HUES6 (cell line): ENCODE results near the gene TSHZ3.

ENCODE experiments used
- H3K27ac ChIP-seq: 2 replicates; pipeline ENCODE4 v1.7.0; 2013; ENCODE audit warnings: low read depth, mild to moderate bottlenecking, low read length, inconsistent platforms
- H3K27me3 ChIP-seq: 2 replicates; pipeline ENCODE4 v1.6.1; 2013; ENCODE audit warnings: low read length; ENCODE audit not compliant: control insufficient read depth, insufficient read depth
- H3K36me3 ChIP-seq: 2 replicates; pipeline ENCODE4 v1.6.1; 2013; ENCODE audit warnings: low read length; ENCODE audit not compliant: control insufficient read depth, insufficient read depth
- H3K4me1 ChIP-seq: 2 replicates; pipeline ENCODE4 v1.6.1; 2013; ENCODE audit warnings: low read length; ENCODE audit not compliant: control insufficient read depth, insufficient read depth
- H3K4me3 ChIP-seq: 2 replicates; pipeline ENCODE4 v1.5.1; 2013; ENCODE audit warnings: low read depth, low read length
- H3K9ac ChIP-seq: one replicate; pipeline ENCODE4 v1.6.1; 2013; ENCODE audit warnings: mild to moderate bottlenecking, low read length
- H3K9me3 ChIP-seq: 2 replicates; pipeline ENCODE4 v1.6.1; 2013; ENCODE audit warnings: low read depth, low read length; ENCODE audit not compliant: control insufficient read depth, insufficient read depth

Gene TSHZ3

DNA sequence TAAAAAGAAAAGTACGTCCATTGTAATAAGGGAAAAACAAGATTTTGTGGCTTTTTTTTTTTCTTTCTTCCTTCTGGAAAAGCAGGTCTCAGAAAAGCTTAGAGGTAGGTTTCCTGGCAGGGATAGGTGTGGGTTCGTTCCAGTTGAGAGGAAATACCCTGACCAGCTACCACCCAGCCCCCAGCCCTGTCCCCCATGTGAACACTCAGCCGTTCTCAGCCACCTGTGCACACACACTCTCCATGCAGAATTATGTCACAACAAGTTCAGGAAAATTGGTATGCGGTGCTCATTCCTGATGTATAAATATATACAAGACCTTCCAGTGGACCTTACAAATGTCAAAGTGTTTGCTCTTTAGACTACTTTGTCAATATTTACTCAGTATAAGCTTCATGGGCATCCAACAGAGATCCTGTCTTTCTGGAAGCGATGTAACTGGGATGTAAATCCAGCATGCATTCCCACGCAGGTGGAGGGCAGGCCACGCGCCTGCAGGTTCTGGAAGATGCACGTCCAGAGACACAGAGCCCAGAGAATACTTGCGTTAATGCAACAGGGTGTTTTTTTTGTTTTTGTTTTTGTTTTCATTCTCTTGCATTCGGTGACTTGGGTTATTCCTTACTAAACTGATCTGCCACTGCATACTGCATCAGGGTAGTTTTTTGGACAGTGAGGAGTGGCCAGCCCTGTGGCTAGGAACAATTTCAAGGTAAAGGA, 68.8 kb downstream of the TSHZ3 start:
- Histone ChIP-seq H3K36me3 (peaks cover 15% of the 10 kb centered on the region), H3K27me3 (no peaks in the 10 kb centered on the region), H3K9me3 (no peaks in the 10 kb centered on the region), H3K4me3 (no peak overlapping the region), H3K9ac (no peak overlapping the region), H3K4me1 (0 out of 2 replicates have a peak, but pooled peaks cover 2% of the 10 kb centered on the region), H3K27ac (no peak overlapping the region)

DNA sequence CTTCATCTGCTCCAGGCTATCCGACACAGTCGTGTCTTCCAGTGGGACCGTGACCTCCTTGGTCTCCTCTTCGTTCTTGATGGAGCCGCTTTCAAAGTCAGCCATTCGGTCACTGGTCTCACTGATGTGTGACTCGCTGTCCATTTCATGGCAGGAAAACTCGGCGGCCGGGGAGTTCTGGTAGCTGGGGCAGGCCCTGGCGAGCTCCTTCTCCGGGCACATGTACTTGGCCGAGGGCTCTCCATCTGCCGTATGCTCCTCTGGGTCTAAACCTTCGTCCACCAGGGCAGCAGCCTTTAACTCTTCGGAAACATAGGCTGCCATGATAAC, 69.8 kb downstream of the TSHZ3 start:
- H3K27me3 ChIP-seq, result no peaks in the 10 kb centered on the region
- H3K27ac ChIP-seq, result no peak overlapping the region
- H3K9me3 ChIP-seq, result no peaks in the 10 kb centered on the region
- 0 out of 2 replicates have a peak, but pooled peaks cover 2% of the 10 kb centered on the region for H3K4me1 ChIP-seq
- no peak overlapping the region for H3K4me3 ChIP-seq
- no peak overlapping the region for H3K9ac ChIP-seq
- peaks cover 15% of the 10 kb centered on the region for H3K36me3 ChIP-seq

DNA sequence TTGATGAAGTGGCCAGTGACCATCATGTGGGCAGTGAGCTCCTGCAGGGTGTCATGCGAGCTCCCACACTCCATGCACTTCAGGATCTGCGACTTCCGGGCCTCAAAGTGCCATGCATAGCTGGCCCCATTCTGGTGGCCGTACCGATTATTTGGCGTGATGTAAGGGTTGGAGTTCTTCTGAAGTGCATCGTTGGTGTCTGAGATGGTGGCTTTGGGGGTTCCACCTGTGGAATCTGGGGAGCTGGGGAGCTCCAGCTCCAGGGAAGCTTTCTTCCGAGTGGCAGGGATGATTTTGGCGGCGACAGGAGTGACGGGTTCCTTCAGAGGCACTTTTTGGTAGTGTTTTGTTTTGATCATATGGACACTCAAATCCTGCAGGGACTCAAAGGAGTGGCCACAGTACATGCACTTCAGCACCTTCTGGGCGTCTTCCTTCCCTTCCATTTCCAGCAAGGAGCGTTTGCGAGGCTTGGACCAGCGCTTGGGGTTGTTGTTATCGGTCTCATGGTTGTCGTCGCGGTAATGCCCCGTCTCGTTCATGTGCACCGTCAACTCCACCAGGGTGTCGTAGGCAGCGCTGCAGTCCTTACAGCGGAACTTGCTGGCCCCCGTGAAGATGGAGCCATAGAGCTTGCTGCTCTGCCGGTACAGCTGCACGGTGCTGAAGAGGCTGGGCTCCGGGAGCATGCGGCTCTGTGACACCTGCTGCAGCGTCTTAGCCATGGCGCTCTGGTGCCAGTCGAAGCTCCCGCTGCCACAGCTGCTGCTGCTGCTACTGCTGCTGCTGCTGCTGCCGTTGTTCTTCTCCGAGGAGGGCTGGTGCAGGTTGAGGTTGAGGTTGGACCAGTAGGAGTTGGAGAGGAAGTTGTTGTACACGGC, 70.4 kb downstream of the TSHZ3 start:
- H3K27me3 ChIP-seq, result no peaks in the 10 kb centered on the region
- no peaks in the 10 kb centered on the region for H3K9me3 ChIP-seq
- H3K4me3 ChIP-seq, result no peak overlapping the region
- H3K4me1 ChIP-seq, result 0 out of 2 replicates have a peak, but pooled peaks cover 2% of the 10 kb centered on the region
- H3K36me3 ChIP-seq, result peaks cover 15% of the 10 kb centered on the region
- no peak overlapping the region for H3K27ac ChIP-seq
- H3K9ac ChIP-seq, result no peak overlapping the region

DNA sequence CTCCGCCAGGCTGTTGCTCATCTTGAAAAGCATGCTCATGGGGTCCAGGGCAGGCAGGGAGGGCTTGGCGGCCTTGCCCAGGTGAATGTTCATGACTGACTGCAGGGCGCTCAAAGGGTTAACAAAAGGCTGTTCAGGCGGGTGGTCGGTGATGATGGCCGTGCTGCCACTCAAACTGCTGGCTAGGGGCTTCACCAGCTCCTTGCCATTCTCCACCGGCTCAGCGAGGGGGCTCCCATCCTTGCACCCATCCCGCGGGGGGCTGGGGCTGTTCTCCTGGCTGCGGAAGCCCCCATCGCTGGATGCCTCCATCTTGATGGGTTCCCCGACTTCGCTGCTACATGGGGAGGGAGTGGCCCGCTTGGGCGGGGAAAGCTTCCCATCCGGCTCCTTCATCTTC, 71.7 kb downstream of the TSHZ3 start:
- Histone ChIP-seq H3K36me3 (peaks cover 15% of the 10 kb centered on the region), H3K27ac (no peak overlapping the region), H3K9ac (no peak overlapping the region), H3K4me3 (no peak overlapping the region), H3K9me3 (no peaks in the 10 kb centered on the region), H3K4me1 (0 out of 2 replicates have a peak, but pooled peaks cover 2% of the 10 kb centered on the region), H3K27me3 (no peaks in the 10 kb centered on the region)

DNA sequence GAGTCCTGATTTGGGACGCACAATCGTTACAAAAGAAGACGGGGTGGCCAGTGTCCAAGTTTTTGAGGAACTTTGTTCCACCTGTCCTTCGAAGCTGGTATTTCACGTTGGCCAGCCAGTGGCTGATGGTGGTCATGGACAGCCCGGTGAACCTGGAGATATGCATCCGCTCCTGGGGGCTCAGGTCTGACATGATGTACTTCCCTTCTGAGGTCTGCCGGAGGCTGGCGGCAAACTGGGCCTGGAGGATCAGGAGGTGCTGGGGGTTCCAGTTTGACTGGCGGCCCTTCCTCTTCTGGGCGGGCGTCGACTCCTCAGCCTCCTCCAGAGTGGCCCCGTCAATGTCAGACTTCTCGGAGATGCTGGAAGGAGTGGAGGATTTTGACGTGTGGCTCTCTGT, 72.4 kb downstream of the TSHZ3 start:
- Histone ChIP-seq H3K9me3 (no peaks in the 10 kb centered on the region), H3K4me1 (0 out of 2 replicates have a peak, but pooled peaks cover 2% of the 10 kb centered on the region), H3K27me3 (no peaks in the 10 kb centered on the region), H3K27ac (no peak overlapping the region), H3K36me3 (peaks cover 15% of the 10 kb centered on the region), H3K4me3 (no peak overlapping the region), H3K9ac (no peak overlapping the region)

DNA sequence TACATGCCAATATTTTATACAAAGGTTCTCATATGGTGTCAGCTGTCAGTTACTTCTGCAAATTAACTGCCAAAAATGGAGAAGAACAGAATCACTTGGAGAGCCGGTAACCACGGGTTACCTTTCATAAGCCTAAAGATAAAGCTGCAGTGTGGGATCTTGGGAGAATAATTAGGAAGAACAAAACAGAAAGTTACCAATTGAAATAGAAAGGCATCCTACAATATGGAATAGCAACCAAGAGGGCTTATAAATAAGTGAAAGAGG, 74.2 kb downstream of the TSHZ3 start:
- Histone ChIP-seq H3K4me3 (no peak overlapping the region), H3K9ac (no peak overlapping the region), H3K27me3 (no peaks in the 10 kb centered on the region), H3K27ac (no peak overlapping the region), H3K4me1 (no peaks in the 10 kb centered on the region), H3K36me3 (peaks cover 15% of the 10 kb centered on the region), H3K9me3 (no peaks in the 10 kb centered on the region)

DNA sequence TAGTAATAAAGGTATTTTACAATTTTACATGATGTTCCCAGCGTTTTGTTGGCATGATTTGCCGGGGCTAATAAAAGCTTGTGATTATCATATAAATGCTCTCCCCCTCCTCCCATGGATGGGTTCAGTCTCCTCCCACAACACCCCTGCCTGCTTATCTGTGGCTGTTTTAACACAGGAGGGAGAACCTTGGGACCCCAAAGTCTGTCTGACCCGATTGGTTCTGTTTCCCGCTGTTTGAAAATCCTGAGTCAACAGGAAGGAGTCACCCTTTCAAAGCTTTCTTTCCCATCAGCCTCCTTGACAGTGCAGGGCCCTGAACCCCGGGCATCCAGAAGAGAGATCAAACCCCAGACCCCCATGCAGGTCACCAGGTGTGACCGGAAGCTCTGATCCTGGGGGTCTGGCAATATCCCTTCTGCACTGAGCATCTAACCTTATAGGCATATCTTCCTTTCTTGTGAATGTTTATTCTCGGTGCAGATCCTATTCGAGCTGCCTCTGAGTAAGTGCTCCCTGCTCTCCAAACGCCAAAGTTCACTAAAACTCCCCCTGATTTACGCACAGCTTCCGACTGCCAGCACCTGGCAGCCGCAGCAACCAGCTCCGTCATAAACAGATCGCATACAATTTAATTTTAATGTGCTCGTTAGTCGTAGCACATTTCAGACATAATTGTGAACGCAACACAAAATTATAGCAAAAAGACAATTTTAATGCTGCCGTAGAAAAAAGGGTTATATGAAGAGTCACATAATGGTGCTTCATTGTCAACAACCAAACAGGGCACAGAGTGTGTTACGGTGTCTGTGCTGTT, 74.8 kb downstream of the TSHZ3 start:
- no peak overlapping the region for H3K27ac ChIP-seq

DNA sequence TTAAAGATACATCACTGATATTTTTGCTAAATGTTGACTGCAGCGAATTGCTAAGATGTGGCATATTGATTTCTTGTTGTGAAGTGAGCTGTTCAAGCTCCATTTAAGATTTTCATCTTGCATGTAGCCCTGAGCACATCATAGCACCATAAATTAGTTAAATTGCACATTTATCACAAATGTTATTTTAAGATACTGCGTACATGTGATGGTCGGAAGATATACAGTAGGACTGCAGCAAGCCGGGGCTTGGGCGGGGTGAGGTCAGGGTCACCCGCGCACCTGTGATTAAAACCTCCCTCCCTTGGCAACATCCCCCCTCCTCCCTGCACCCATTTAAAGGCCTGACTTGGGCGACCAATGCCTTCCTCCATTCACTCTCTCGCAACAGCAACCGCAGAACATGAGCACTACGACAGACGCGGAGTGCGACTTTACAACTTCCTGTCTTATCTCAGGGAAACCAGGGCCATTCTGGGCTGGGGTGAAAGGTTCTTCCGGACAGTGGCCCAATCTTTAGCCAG, 76.6 kb downstream of the TSHZ3 start:
- Histone ChIP-seq H3K4me3 (no peak overlapping the region), H3K27me3 (no peaks in the 10 kb centered on the region), H3K27ac (no peak overlapping the region), H3K9me3 (no peaks in the 10 kb centered on the region), H3K36me3 (peaks cover 5% of the 10 kb centered on the region; the same call in 1 of the 2 replicates), H3K4me1 (no peaks in the 10 kb centered on the region), H3K9ac (no peak overlapping the region)

More for the DNA sequence above, 74.8 kb downstream of the TSHZ3 start:
- H3K9me3 ChIP-seq, result no peaks in the 10 kb centered on the region
- H3K36me3 ChIP-seq, result peaks cover 15% of the 10 kb centered on the region
- H3K4me1 ChIP-seq, result no peaks in the 10 kb centered on the region
- no peak overlapping the region for H3K9ac ChIP-seq
- no peak overlapping the region for H3K4me3 ChIP-seq
- no peaks in the 10 kb centered on the region for H3K27me3 ChIP-seq

DNA sequence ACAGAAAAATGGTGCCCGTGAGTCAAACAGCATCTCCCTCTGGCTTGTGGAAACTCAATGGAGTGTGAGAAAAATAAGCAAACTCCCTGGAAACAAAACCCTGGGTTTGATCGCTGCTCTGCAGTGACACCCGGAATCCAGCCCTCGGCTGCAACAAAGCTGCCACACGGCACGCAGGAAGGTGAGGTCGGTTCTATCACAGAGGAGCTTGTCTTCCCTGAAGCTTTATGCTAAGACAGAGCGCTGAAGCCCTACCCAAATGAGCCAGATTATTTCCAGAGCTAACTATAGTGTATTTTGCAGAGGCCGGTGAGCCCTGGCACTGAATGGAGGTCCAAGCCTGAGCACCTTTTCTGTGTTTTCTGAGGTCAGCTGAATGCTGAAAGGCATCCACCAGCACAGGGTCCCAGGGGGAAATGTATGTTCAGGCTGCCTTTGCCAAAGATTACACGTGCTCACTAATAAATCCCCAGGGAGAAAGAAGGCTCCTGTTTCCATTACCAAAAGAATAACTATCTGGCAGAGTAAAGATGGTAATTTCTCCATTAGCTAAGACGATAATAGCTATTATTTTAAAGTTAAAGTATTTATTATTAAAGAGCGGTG, 77.8 kb downstream of the TSHZ3 start:
- no peaks in the 10 kb centered on the region for H3K4me1 ChIP-seq
- no peaks in the 10 kb centered on the region for H3K9me3 ChIP-seq
- H3K27ac ChIP-seq, result no peak overlapping the region
- no peaks in the 10 kb centered on the region for H3K27me3 ChIP-seq
- H3K36me3 ChIP-seq, result no peaks in the 10 kb centered on the region
- H3K4me3 ChIP-seq, result no peak overlapping the region
- no peak overlapping the region for H3K9ac ChIP-seq

DNA sequence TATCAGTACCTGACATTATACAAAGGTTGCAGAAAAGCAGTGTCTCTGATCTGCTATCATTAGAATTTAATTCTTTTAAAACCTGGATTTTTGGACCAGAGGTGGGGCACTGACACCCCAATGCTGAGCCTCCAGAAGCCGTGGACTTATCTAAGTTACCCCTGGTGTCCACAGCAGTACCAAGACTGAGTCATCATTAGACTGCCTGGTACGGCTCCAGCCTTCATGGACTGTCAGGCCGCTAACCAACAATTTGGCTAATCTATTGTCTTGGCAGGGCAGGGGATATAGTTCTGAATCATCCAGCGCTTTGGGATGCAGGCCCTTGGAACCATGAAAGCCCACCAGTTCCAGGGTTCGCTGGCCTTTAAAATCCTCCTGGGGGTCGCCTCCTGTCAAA, 78.3 kb downstream of the TSHZ3 start:
- no peaks in the 10 kb centered on the region for H3K27me3 ChIP-seq

More for the DNA sequence above, 78.3 kb downstream of the TSHZ3 start:
- Histone ChIP-seq H3K9ac (no peak overlapping the region), H3K36me3 (no peaks in the 10 kb centered on the region), H3K4me1 (no peaks in the 10 kb centered on the region), H3K4me3 (no peak overlapping the region), H3K27ac (no peak overlapping the region), H3K9me3 (no peaks in the 10 kb centered on the region)
